GM23248 (cell line): ENCODE data around the gene TAF4.

Source experiments
- EZH2 ChIP-seq: fragments of 200-600 bp; sonication (generic); IDR thresholded peaks from 2 replicates; pipeline ENCODE4 v1.6.1; 2018; ENCODE audit warnings: antibody characterized with exemption, mild to moderate bottlenecking; ENCODE audit not compliant: insufficient read depth, poor library complexity, severe bottlenecking
- EZH2phosphoT487 ChIP-seq: fragments of 200-600 bp; sonication (generic); IDR thresholded peaks from 2 replicates; pipeline ENCODE4 v1.6.1; 2018; ENCODE audit warnings: antibody characterized with exemption, moderate library complexity, mild to moderate bottlenecking, low read depth; ENCODE audit not compliant: insufficient read depth

DNA sequence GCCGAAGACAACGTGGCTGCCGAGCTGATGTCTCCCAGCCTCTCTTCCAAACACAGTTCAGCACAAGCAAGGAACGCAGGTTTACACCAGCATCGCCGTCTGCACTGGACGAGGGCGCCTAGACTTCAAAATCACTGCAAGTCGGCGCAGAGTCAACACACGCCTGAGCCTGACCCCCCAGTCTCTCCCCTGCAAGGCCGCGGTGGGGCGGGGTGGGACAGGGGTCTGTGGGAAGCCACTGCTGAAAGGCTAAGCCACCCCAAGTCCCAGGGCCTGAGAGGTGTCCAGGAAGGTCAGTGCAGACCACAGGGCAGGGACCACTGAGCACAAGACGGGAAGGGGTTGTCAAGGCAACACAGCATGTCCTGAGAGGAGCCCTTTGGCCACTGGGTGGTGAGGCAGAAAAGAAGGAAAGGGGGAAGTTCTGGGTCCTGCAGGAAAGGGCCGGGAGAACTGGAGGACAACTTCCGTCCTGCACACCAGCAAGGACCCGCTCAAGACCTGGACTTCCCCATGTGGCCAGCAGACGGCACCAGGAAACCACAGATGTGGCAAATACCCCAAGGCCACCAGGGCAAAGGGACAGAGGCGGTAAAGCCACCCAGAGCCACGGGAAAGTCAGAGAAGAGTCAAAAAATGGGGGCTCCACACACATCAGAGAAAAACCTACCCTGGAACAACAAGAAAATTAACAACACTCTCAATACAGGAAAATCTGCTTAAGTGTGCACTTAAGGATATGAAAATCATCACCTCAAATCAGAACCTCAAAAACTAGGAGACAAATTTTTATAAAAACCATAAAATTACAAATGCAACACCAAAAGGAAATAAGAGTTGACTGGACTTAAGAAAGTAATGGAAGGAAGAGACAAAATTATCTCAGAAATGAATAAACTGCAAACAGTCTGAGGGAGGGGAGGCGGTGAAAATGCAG, 84.8 kb downstream of the TAF4 start:
- TF ChIP-seq EZH2phosphoT487 (no peak), EZH2 (no peak)
